ENCODE data around the gene C1orf174. TPM values are rescaled to one million over a fixed set of nuclear protein-coding genes. Genes with fewer than 3 reads are reported as not detected.
"Not testable (repeated sequence)": the region's sequence is repeated elsewhere in the genome, so short reads cannot be mapped to it uniquely, and the experiment has no call there.

Gene C1orf174
- total and polyA plus RNA-seq, 5 donors = 11.3 to 15.1 (median 11.7) TPM

GRCh38 chr1:3924825-3925220 is 24.8 kb upstream of the C1orf174 start:
- WGBS = 41% methylated on average over 3 of the region's 3 CpGs
- Histone ChIP-seq H3K27me3 (ENCODE audit: control insufficient read depth, insufficient read depth) (no peaks in the 10 kb centered on the region), H3K9me3 (ENCODE audit: control insufficient read depth, low read length) (no peaks in the 10 kb centered on the region), H3K4me3 (ENCODE audit: low read length) (no peak overlapping the region), H3K4me1 (ENCODE audit: control insufficient read depth, insufficient read depth, low read length) (no peaks in the 10 kb centered on the region), H3K27ac (ENCODE audit: low read length) (no peak overlapping the region)
- intact Hi-C loops (cut with DNase I) = no loop called here
- ATAC-seq (no peak), DNase-seq (no peak)

GRCh38 chr1:3924186-3924824 is 24.2 kb upstream of the C1orf174 start:
- H3K27me3 ChIP-seq (ENCODE audit: control insufficient read depth, insufficient read depth) = no peaks in the 10 kb centered on the region
- DNase-seq (no peak), ATAC-seq (peak in 1 of 2 donors; percentile 17)
- intact Hi-C loops (cut with DNase I) = no loop called here
- 35% methylated on average over 13 of the region's 13 CpGs for WGBS
- no peak overlapping the region for H3K27ac ChIP-seq (ENCODE audit: low read length)
- no peaks in the 10 kb centered on the region for H3K4me1 ChIP-seq (ENCODE audit: control insufficient read depth, insufficient read depth, low read length)
- H3K9me3 ChIP-seq (ENCODE audit: control insufficient read depth, low read length) = no peaks in the 10 kb centered on the region
- no peak overlapping the region for H3K4me3 ChIP-seq (ENCODE audit: low read length)

- DNase-seq (no peak), ATAC-seq (peak; percentile 20 to 41)
- 51% methylated on average over 25 of the region's 25 CpGs for WGBS
- Histone ChIP-seq H3K9me3 (ENCODE audit: control insufficient read depth, low read length) (no peaks in the 10 kb centered on the region), H3K27me3 (ENCODE audit: control insufficient read depth, insufficient read depth) (no peaks in the 10 kb centered on the region), H3K27ac (ENCODE audit: low read length) (no peak overlapping the region), H3K4me1 (ENCODE audit: control insufficient read depth, insufficient read depth, low read length) (no peaks in the 10 kb centered on the region), H3K4me3 (ENCODE audit: low read length) (no peak overlapping the region)
- intact Hi-C loops (cut with DNase I) = no loop called here
These were observed 23.5 kb upstream of the C1orf174 start for GRCh38 chr1:3923378-3924185.

DNA sequence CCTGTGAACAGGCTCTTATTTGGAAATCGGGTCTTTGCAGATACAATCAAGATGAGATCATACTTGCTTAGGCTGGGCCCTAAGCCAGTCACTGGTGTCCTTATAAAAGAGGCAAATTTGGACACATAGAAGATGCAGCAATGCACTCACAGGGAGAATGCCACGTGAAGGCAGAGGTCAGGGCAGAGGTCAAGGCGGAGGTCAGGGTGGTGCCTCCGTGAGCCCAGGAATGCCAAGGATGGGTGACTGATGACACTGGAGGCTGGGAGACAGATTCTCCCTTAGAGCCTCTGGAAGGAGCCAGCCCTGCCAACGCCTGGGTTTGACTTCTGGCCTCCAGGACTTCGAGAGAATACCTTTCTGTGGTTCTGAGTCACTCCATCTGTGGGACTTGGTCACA is 22.8 kb upstream of the C1orf174 start:
- WGBS = 61% methylated on average over 6 of the region's 6 CpGs
- DNase-seq = no peak
- ATAC-seq = no peak

DNA sequence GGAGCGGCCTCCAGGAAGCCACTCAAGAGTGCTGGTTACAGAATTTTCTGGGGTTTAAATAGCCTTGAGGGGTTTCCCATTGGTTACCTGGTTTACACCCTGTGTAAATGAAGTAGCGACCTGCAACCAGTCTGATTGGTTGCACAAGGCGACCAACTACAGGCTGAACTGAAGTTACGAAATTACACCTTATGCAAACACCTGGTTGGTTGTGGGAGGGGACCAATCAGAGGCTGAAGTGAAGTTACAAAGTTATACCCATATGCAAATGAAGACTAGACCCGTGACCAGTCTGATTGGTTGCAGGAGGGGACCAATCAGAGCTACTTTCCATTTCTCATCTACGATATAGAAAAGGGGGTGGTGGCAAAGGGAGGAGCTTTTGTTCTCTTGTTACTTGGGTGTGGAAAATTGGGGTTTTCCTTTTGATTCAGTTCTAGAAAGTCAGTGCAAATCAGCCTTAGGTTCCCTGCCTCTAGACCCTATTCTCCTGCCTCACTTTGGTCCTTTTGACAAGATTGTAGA is 22.2 kb upstream of the C1orf174 start:
- intact Hi-C loops (cut with DNase I) = no loop called here
- Histone ChIP-seq H3K27ac (ENCODE audit: low read length) (no peak overlapping the region), H3K4me1 (ENCODE audit: control insufficient read depth, insufficient read depth, low read length) (no peaks in the 10 kb centered on the region), H3K4me3 (ENCODE audit: low read length) (no peak overlapping the region), H3K27me3 (ENCODE audit: control insufficient read depth, insufficient read depth) (no peaks in the 10 kb centered on the region), H3K9me3 (ENCODE audit: control insufficient read depth, low read length) (no peaks in the 10 kb centered on the region)
- WGBS = 83% methylated on average over 6 of the region's 6 CpGs
- no peak for ATAC-seq
- DNase-seq = no peak

More for the DNA sequence above, 22.8 kb upstream of the C1orf174 start:
- Histone ChIP-seq H3K27ac (ENCODE audit: low read length) (no peak overlapping the region), H3K27me3 (ENCODE audit: control insufficient read depth, insufficient read depth) (no peaks in the 10 kb centered on the region), H3K4me3 (ENCODE audit: low read length) (no peak overlapping the region), H3K9me3 (ENCODE audit: control insufficient read depth, low read length) (no peaks in the 10 kb centered on the region), H3K4me1 (ENCODE audit: control insufficient read depth, insufficient read depth, low read length) (no peaks in the 10 kb centered on the region)
- intact Hi-C loops (cut with DNase I) = no loop called here

- 65% methylated on average over 8 of the region's 8 CpGs for WGBS
- DNase-seq (no peak), ATAC-seq (no peak)
- no peaks in the 10 kb centered on the region for H3K27me3 ChIP-seq (ENCODE audit: control insufficient read depth, insufficient read depth)
- intact Hi-C loops (cut with DNase I) = no loop called here
- no peaks in the 10 kb centered on the region for H3K4me1 ChIP-seq (ENCODE audit: control insufficient read depth, insufficient read depth, low read length)
- H3K9me3 ChIP-seq (ENCODE audit: control insufficient read depth, low read length) = no peaks in the 10 kb centered on the region
- H3K4me3 ChIP-seq (ENCODE audit: low read length) = no peak overlapping the region
- H3K27ac ChIP-seq (ENCODE audit: low read length) = no peak overlapping the region
These were observed 21.7 kb upstream of the C1orf174 start for GRCh38 chr1:3921765-3922164.

DNA sequence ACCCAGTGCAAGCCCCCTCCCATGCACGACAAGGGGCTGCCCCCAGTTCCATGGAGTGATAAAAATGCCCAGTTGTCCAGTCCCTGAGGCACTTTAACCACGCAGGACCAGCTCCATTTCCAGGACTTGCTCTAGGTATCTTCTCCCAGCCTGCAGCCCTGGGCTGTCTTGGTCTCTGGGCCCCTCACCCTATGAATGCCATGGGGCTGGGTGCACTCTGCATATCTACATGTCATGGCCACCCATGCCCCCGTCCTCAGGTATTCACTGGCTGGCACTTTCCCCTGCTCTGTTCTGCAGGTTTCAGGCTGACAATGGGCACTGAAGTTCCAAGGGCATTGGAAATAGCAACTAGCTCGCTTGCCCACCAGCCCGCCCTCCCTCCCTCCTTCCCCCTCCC is 19.6 kb upstream of the C1orf174 start:
- Histone ChIP-seq H3K27ac (ENCODE audit: low read length) (no peak overlapping the region), H3K4me3 (ENCODE audit: low read length) (no peak overlapping the region), H3K9me3 (ENCODE audit: control insufficient read depth, low read length) (no peaks in the 10 kb centered on the region), H3K27me3 (ENCODE audit: control insufficient read depth, insufficient read depth) (no peaks in the 10 kb centered on the region), H3K4me1 (ENCODE audit: control insufficient read depth, insufficient read depth, low read length) (no peaks in the 10 kb centered on the region)
- intact Hi-C loops (cut with DNase I) = no loop called here
- WGBS = 84% methylated on average over 5 of the region's 5 CpGs
- ATAC-seq (no peak), DNase-seq (no peak)

GRCh38 chr1:3918966-3919611 is 19.0 kb upstream of the C1orf174 start:
- 79% methylated on average over 15 of the region's 15 CpGs for WGBS
- Histone ChIP-seq H3K27me3 (ENCODE audit: control insufficient read depth, insufficient read depth) (no peaks in the 10 kb centered on the region), H3K9me3 (ENCODE audit: control insufficient read depth, low read length) (no peaks in the 10 kb centered on the region), H3K4me3 (ENCODE audit: low read length) (no peak overlapping the region), H3K27ac (ENCODE audit: low read length) (no peak overlapping the region), H3K4me1 (ENCODE audit: control insufficient read depth, insufficient read depth, low read length) (no peaks in the 10 kb centered on the region)
- intact Hi-C loops (cut with DNase I) = no loop called here
- DNase-seq (no peak), ATAC-seq (no peak)

- ATAC-seq = not testable (repeated sequence)
These were observed 18.3 kb upstream of the C1orf174 start for GRCh38 chr1:3918359-3918758.

GRCh38 chr1:3917761-3918160 is 17.7 kb upstream of the C1orf174 start:
- Histone ChIP-seq H3K4me3 (ENCODE audit: low read length) (no peak overlapping the region), H3K4me1 (ENCODE audit: control insufficient read depth, insufficient read depth, low read length) (no peaks in the 10 kb centered on the region), H3K27ac (ENCODE audit: low read length) (no peak overlapping the region), H3K27me3 (ENCODE audit: control insufficient read depth, insufficient read depth) (no peaks in the 10 kb centered on the region), H3K9me3 (ENCODE audit: control insufficient read depth, low read length) (no peaks in the 10 kb centered on the region)
- WGBS = 76% methylated on average over 8 of the region's 8 CpGs
- DNase-seq (no peak), ATAC-seq (no peak)
- intact Hi-C loops (cut with DNase I) = no loop called here

More at GRCh38 chr1:3918359-3918758, 18.3 kb upstream of the C1orf174 start:
- H3K4me1 ChIP-seq (ENCODE audit: control insufficient read depth, insufficient read depth, low read length); H3K27ac ChIP-seq (ENCODE audit: low read length); H3K9me3 ChIP-seq (ENCODE audit: control insufficient read depth, low read length); H3K4me3 ChIP-seq (ENCODE audit: low read length); DNase-seq; intact Hi-C loops (cut with DNase I); H3K27me3 ChIP-seq (ENCODE audit: control insufficient read depth, insufficient read depth): not testable (repeated sequence)
- WGBS = 84% methylated on average over 6 of the region's 6 CpGs

DNA sequence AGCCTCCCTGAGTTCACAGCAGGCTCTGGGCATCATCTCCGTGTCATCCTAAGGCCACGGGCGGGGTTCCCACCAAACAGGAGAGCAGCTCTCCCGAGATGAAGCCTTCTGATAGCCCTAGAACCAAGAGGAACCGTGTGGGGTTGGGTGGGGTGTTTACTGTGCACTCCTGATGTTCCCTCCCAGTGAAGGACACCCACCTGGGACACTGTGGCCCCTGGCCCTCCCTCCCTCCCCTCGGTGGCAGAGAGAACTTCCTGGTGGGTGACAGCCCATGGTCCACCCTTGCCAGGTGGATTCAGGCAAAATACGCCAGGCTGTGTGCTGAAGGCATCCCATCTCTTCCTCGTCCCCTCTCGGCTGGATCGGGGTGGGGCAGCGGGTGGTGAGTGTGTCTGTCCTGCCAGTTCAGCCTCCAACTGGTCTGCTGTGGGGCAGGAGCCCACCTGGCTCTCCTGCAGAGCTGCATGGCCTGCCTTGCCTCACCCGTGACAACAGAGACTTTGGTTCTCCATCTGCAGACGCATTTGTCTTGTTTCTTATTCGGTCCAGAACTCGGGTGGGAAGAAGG is 15.6 kb upstream of the C1orf174 start:
- no peaks in the 10 kb centered on the region for H3K9me3 ChIP-seq (ENCODE audit: control insufficient read depth, low read length)
- H3K27me3 ChIP-seq (ENCODE audit: control insufficient read depth, insufficient read depth) = no peaks in the 10 kb centered on the region
- DNase-seq (no peak), ATAC-seq (no peak)
- WGBS = 82% methylated on average over 15 of the region's 15 CpGs
- intact Hi-C loops (cut with DNase I) = no loop called here
- H3K27ac ChIP-seq (ENCODE audit: low read length) = no peak overlapping the region
- H3K4me1 ChIP-seq (ENCODE audit: control insufficient read depth, insufficient read depth, low read length) = peaks cover 4% of the 10 kb centered on the region
- H3K4me3 ChIP-seq (ENCODE audit: low read length) = no peak overlapping the region
